Mammary microvascular endothelial cell (primary cell): ENCODE measurements around the gene MYMX. TPM values are rescaled to one million over a fixed set of nuclear protein-coding genes. Genes with fewer than 3 reads are reported as not detected.

Experiments
- total RNA-seq: library from RNA; depleted of rRNA; stranded (reverse); fragments of >200 nt; gene quantifications from 2 replicates; pipeline ENCODE4 v1.2.3, GENCODE V29; 2015

Gene MYMX
- total RNA-seq, result not detected in 2 replicates

GRCh38 chr6:44216677-44217331, at the start of gene MYMX:
MYMX (plus strand) TSS chr6:44216926; CDS start chr6:44217472, 546 bp downstream.

DNA sequence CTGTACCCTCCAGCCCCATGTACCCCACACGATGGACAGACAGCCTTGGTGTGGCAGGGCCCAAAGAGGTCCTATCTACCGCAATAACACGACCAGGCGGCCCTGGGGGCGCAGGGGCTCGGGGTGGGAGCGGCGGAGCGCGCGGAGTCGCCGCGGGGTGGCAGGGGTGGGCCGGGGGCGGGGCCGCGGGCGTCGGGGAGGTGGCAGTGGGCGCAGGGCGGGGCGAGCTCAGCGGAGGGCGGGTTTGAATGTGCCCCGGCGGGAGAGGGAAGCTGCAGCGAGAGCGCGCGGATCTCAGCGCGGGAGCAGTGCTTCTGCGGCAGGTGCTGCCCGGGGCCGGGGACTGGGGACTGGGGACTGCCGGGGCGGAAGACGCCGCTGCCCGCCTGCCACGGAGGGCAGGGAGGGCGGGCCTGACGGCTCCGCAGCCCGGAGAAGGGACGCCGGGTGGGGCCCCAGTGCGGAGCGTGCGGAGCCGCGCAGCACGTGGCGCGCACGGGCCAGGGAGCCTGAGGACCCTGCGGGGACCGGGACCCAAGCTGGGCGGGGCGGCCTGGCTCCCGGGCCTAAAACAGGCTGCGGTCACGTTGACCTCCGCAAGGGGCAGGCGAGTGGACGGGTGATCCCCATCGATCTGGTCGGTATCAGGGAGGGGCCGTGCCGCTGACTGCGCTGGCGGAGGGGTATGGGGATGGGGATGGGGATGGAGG, 6.7 kb downstream of the MYMX start, which contains the start of gene SLC29A1:
Gene SLC29A1 (plus strand): TSS at position 277 of the 710 bp plus-strand sequence. CDS start 3,719 bp downstream, outside the sequence.

GRCh38 chr6:44246663-44247337, 30.1 kb downstream of the MYMX start, which contains the start of gene HSP90AB1:
HSP90AB1 (plus strand) TSS chr6:44247101; CDS start chr6:44248630, 1,529 bp downstream.

GRCh38 chr6:44257025-44257752, 40.5 kb downstream of the MYMX start, which contains the start of gene SLC35B2:
SLC35B2 (minus strand) TSS chr6:44257528; CDS start chr6:44257410, 118 bp downstream.

GRCh38 chr6:44265007-44265721, 48.4 kb downstream of the MYMX start, which contains the start of gene NFKBIE:
NFKBIE (minus strand) TSS chr6:44265551; CDS start chr6:44265346, 205 bp downstream.

Other genes starting within 250 kb of the MYMX start
- gene MRPL14, start 89.5 kb upstream of the MYMX start, total RNA-seq, result 73.2 and 78.3 TPM in 2 replicates
- gene TMEM63B, start 89.4 kb upstream of the MYMX start, total RNA-seq, result 16.6 and 18.5 TPM in 2 replicates
- 2.7 and 4.8 TPM in 2 replicates for gene CAPN11, start 58.1 kb upstream of the MYMX start, total RNA-seq
- gene SLC29A1, start 6.7 kb downstream of the MYMX start, total RNA-seq, result 128 and 179 TPM in 2 replicates
- 1,271 and 1,335 TPM in 2 replicates for gene HSP90AB1, start 30.2 kb downstream of the MYMX start, total RNA-seq
- gene SLC35B2, start 40.6 kb downstream of the MYMX start, total RNA-seq, result 57.8 and 62.0 TPM in 2 replicates
- gene NFKBIE, start 48.6 kb downstream of the MYMX start, total RNA-seq, result 35.3 and 41.0 TPM in 2 replicates
- not detected in 2 replicates for gene TMEM151B, start 53.5 kb downstream of the MYMX start, total RNA-seq
- 15.9 and 16.1 TPM in 2 replicates for gene AARS2, start 96.4 kb downstream of the MYMX start, total RNA-seq
- gene SPATS1, start 125.7 kb downstream of the MYMX start, total RNA-seq, result not detected in 2 replicates
- 20.3 and 22.1 TPM in 2 replicates for gene CDC5L, start 170.8 kb downstream of the MYMX start, total RNA-seq